ENCODE data around the gene LTBP2.

DNA sequence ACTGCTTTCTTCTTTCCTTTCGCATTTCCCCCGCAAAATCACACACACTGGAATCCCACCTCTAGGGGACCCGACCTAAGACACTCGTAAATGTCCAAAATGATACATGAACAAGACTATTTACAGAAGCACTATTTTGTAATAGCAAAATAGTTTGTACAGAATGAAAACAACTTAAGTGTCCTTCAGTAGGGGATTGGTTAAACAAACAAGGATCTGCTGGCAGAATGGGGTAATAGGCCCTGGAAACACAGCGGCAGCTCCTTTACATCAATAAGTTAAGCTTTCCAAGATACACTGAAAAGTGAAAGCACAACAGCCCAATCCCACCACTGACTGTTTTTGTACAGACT lies 48.8 kb downstream of the LTBP2 start:
- TF ChIP-seq, protein P1, sequence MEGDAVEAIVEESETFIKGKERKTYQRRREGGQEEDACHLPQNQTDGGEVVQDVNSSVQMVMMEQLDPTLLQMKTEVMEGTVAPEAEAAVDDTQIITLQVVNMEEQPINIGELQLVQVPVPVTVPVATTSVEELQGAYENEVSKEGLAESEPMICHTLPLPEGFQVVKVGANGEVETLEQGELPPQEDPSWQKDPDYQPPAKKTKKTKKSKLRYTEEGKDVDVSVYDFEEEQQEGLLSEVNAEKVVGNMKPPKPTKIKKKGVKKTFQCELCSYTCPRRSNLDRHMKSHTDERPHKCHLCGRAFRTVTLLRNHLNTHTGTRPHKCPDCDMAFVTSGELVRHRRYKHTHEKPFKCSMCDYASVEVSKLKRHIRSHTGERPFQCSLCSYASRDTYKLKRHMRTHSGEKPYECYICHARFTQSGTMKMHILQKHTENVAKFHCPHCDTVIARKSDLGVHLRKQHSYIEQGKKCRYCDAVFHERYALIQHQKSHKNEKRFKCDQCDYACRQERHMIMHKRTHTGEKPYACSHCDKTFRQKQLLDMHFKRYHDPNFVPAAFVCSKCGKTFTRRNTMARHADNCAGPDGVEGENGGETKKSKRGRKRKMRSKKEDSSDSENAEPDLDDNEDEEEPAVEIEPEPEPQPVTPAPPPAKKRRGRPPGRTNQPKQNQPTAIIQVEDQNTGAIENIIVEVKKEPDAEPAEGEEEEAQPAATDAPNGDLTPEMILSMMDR (IDR thresholded peaks at IDR 0.05 in 4 of 5, conservative IDR thresholded peaks at IDR 0.05 in 1 of 5), result no peak
- TF ChIP-seq POLR2A (IDR thresholded peaks at IDR 0.05), result no peak
